ENCODE measurements around the gene FSD1.

- no peak for TF ChIP-seq CTCF (IDR thresholded peaks at IDR 0.05)
- no peak for TF ChIP-seq POLR2A (IDR thresholded peaks at IDR 0.05)
These were observed 16.0 kb downstream of the FSD1 start for GRCh38 chr19:4320419-4320818.

Measured in right lobe of liver (tissue), 4 donors.